ELR (cell line): ENCODE results near the gene RECQL5.
"Not testable (repeated sequence)": the region's sequence is repeated elsewhere in the genome, so short reads cannot be mapped to it uniquely, and the experiment has no call there.

Experiments used
- DNase-seq: peaks from one replicate; pipeline ENCODE4 v3.0.0-alpha.2; 2015; ENCODE audit warnings: low read depth

Gene RECQL5

DNA sequence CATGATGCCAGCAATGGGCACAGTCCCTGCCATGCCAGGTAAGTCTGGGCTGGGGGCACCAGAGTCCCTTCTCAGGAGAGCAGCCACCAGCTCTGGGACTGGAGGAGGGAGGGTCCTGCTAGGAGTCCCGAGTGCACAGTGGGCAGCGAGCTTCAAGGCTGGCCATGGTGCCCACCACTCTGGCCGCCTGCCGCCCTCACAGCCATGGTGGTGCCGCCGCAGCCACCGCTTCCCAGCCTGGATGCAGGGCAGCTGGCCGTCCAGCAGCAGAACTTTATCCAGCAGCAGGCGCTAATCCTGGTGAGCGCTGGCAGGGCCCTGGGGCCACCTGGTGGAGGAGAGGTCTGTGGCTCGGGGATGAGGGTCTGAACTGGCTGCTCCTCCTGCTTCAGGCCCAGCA lies 51.7 kb downstream of the RECQL5 start:
- DNase-seq = no peak

- DNase-seq = no peak
Measured at GRCh38 chr17:75614556-75615270, 52.2 kb downstream of the RECQL5 start.

- DNase-seq = peak; percentile 32
Measured at GRCh38 chr17:75614006-75614405, 52.9 kb downstream of the RECQL5 start.

DNA sequence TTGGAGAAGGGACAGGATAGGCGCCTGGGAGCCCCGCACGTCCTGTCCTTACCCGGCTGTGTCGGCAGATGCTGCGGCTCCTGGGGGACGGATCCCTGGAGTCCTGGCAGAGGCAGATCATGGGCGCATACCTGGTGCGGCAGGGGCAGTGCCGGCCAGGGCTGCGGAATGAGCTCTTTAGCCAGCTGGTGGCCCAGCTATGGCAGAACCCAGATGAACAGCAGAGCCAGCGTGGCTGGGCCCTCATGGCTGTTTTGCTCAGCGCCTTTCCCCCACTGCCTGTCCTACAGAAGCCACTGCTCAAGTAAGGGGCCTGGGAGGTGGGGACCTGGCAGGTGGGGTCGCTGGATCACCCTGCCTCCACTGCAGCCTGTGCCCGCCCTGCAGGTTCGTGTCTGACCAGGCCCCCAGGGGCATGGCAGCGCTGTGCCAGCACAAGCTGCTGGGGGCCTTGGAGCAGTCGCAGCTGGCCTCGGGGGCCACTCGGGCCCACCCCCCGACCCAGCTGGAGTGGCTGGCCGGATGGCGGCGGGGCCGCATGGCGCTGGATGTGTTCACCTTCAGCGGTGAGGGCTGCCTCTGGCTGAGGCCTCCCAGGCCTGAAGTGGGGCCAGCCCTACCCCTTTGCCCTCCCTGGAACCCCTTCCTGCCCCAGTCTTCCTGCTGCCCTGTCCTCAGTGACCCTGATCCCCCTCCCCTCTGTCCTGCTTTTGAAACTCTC lies 53.9 kb downstream of the RECQL5 start:
- DNase-seq = no peak

- no peak for DNase-seq
Measured at GRCh38 chr17:75611851-75612429, 55.0 kb downstream of the RECQL5 start.

DNA sequence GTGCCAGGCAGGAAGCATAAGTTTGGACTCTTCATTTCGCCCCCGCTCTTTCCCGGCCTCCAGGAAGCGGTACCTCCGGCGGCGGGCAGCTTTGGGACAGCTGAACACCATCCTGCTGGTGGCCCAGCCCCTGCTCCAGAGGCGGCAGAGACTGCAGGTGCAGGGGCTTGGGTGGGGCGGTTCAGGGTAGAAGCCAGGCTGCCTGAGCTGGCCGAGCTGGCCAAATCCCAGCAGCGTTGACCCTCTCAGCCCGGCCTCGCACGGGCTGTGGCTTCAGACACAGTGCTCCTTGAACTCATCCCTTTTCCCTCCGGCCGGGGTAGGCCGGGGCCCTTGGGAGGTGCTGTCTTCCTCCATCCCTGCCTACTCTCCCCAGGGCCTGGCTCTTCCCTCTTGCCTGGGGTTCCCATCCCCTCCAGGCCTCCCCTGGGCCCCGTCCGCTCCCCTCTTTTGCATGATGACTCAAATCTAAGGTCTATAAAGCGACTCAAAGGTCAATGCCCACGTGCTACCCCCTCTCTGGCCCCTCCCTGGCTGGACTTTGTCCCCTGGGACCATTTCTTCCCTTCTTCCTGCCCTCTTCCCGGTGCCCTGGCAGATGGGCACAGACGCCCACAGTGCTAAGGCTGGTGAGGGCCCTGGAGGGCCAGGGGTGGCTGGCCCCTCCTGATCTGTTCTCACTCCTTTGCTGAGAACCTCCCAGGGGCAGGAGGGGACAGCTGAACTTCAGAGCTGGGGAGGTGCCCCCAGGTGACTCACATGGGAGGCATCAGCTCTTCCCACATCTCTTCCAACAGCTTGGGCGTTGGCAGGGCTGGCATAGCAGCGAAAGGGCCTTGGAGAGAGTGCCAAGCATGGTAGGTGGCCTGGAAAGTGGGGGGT lies 56.6 kb downstream of the RECQL5 start:
- no peak for DNase-seq

DNA sequence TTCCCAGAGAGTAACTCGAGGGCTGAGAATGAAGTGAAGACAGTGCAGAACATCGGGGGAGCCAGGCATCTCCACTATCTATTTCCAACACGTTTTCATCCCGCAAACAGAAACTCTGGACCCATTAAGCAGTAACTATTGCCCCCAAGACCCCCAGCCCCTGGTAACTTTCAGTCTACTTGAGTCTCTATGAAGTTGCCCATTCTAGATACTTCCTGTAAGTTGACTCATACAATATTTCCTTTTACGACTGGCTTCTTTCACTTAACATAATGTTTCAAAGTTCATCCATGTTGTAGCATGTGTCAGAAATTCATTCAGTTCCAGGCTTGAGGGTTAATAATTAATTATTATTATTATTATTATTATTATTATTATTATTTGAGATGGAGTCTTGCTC lies 59.9 kb downstream of the RECQL5 start:
- no peak for DNase-seq

DNA sequence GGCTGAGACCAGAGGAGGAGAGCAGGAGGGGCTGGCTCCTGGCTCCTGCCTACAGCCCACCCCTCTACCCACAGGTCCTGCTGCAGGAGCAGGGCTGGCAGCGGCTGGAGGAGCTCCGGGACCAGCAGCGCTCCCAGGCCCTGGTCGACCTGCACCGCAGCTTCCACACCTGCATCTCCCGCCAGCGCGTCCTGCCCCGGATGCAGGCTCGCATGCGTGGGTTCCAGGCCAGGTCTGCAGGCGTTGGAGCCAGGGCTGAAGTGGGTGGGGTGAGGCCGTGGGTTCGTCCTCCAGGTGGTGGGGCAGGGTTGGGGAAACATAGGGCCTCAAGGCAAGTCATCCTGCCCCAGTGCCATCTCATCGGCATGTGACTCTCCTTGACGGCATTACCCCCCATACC lies 61.2 kb downstream of the RECQL5 start:
- no peak for DNase-seq

DNA sequence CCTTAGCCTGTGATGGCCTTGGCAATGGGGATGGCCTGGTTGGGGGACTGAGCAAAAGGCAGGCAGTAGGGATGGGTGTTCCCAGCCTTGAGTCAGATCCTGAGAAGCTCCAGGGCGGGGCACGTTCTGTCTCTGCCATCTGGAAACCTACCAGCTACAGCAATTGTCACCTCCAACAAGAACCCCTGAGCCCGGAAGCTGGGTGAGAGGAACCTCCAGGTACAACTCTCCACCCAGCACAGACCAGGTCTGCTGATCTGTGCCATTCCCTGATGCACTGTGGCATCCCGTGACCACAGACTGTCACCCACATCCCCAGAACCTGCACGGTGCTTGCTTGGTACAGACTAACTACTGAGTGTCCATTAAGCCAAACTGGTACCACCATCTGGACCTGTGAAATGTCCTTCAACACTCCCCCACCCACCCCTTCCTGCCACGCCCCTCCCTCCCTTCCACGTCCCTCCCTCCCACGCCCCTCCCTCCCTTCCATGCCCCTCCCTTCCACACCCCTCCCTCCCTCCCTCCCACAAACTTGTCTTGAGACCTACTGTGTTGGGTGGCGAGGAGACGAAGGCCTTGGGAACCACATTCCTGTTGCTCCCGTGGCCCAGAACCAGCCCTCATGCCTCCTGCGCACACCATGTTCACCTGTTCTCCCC lies 62.8 kb downstream of the RECQL5 start:
- DNase-seq = no peak

- no peak for DNase-seq
Measured at GRCh38 chr17:75603123-75603522, 63.8 kb downstream of the RECQL5 start.

DNA sequence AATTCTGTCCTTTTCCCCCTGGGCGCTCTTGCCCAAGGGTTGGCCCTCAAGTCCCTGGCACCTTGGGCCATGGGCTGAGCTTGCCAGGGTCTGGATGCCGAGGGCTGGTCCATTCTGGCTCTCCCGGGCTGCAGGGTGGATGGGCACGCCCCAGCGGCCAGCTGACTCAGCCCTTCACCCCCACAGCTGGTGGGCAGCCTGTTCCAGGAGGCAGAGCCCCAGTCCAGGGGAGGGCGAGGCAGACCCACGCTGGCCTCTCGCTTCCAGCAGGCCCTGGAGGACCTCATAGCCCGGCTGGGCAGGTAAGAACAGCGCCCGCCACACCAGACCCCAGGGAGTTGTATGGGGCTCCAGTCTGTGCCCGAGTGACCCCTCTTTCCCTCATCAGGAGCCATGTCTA lies 64.3 kb downstream of the RECQL5 start:
- DNase-seq = no peak

DNA sequence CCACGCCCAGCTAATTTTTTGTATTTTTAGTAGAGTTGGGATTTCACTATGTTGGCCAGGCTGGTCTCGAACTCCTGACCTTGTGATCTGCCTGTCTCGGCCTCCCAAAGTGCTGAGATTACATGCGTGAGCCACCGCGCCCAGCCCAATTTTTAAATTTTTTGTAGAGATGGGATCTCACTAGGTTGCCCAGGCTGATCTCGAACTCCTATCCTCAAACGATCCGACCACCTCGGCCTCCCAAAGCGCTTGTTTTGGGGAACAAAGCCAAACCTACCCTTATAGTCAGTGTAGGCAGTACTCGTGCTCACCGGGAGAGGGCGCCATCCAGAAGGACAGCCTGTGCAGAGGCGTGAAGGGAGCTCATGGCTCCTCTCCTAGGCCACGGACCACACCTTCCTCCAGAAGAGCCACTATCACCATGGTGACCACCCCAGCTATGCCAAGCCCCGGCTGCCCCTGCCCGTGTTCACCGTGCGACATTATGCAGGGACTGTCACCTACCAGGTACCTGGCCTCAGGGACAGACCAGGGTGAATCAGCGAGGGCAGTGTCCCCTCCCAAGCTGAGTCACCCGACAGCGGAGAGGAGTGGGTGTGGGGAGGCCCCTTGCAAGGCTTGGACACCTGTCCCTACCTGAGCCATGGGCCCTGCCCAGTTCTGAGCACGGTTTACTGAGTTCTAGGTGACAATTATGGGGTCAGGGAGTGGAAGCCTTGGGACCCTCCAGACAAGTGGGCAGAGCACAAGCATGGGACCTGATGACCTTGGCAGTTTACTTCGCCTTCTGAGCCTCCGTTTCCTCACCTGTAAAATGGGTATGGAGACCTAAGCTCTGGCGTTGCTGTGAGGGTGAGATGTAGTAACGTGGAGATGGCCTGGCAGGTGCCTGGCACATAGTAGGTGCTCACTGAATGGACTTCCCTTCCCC lies 65.6 kb downstream of the RECQL5 start:
- peak; percentile 63 for DNase-seq

GRCh38 chr17:75596320-75597087 lies 70.5 kb downstream of the RECQL5 start:
- no peak for DNase-seq

DNA sequence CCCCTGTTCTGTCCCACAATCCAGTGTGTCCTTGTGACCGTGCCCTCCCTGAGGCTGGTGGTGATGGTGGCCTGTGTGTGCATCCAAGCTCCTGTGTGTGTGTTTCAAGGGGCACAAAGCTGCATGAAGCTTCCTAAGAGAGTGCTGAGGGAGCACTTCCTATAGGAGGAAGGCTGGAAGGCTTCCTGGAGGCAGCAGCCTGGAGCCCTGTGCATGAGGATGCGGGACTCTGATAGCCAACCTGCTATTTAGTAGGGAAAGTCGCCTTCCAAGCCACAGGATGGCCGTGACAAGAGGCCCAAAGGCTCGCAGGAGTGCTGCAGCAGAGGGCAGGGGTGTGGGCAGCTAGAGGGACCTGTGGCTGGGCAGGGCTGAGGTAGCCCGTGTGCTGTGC lies 71.0 kb downstream of the RECQL5 start:
- no peak for DNase-seq

DNA sequence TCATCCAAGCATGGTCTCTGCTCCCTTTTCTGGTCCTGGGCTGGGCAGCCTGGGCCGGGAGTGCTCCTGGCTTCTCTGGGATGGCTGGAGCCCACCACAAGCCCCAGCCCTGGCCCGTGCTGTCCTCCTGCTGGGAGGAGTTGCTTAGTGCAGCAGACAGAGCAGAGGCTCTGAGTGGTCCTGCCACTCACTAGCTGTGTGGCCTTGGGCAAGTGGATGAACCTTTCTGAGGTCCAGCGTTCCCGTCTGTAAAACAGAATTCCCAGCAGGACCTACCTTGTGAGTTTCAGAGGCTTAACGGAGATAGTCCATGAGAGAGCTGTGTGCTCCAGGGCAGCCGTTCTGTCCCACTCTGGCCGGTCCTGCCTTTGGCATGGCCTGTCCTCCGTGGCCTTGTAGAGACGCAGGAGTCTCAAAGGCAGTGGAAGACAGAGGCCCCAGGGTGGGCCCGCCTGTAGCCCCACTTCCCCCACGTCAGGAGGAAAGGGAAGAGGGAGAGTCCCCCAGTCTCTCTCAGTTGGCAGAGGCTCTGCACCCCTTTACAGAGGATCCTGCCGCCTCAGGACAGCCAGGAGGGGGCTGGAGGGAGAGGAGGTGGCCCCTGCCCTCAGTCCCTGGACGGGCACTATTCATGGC lies 71.6 kb downstream of the RECQL5 start:
- DNase-seq = no peak

GRCh38 chr17:75594499-75595283 lies 72.3 kb downstream of the RECQL5 start:
- DNase-seq = no peak

DNA sequence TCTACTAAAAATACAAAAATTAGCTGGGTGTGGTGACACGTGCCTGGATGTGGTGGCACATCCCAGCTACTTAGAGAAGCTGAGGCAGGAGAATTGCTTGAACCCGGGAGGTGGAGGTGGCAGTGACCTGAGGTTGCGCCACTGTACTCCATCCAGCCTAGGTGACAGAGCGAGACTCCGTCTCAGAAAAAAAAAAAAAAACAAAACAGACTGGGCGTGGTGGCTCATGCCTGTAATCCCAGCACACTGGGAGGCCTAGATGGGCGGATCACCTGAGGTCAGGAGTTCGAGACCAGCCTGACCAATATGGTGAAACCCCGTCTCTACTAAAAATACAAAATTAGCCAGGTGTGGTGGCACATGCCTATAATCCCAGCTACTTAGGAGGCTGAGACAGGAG lies 73.5 kb downstream of the RECQL5 start:
- DNase-seq = not testable (repeated sequence)

DNA sequence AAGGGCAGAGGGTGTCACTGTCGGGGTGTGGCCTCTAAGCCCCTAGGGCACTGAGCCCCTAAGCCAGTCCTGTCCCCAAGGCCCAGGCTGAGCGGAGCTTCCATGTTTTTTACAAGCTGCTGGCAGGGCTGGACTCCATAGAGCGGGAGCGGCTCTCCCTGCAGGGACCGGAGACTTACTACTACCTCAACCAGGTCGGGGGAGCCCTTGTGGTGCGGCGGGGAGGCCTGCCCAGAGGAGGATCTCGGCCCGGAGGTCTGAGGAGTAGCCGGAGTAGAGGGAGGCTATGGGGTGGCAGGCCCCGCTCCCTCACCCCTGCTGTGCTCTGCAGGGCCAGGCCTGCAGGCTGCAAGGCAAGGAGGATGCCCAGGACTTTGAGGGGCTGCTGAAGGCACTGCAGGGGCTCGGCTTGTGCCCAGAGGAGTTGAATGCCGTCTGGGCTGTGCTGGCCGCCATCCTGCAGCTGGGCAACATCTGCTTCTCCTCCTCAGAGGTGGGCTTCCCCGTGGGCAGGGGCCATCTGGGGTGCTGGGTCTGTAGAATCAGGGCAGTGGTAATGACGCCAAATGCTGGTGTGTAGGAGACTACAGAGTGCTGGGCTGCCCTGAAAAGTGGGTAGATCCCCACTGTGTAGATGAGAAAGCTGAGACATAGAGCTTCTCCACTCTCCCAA lies 74.5 kb downstream of the RECQL5 start:
- no peak for DNase-seq
